Stimulated activated memory B cell treated with anti-CD40 and anti-IgM and Interleukin-4, amounts not matched to agents 10 μg/mL and 1 μg/mL and 100 μg/mL, for 72 hours (primary cell): Measurements from ENCODE around the gene CNPY1.

Experiments
- ATAC-seq: fragments of 150-1000 bp; cut with Tn5 transposase; 2 replicates; pipeline ENCODE4 v1.10.0; 2021
- H3K27ac Mint-ChIP-seq: one replicate; pipeline ENCODE4 v1.8.0; 2022; ENCODE audit warnings: mild to moderate bottlenecking, mixed read lengths
- H3K27me3 Mint-ChIP-seq: one replicate; pipeline ENCODE4 v1.8.0; 2022; ENCODE audit warnings: mixed read lengths
- H3K36me3 Mint-ChIP-seq: one replicate; pipeline ENCODE4 v1.8.0; 2022; ENCODE audit warnings: mixed read lengths
- H3K4me1 Mint-ChIP-seq: one replicate; pipeline ENCODE4 v1.8.0; 2022; ENCODE audit warnings: mixed read lengths
- H3K4me3 Mint-ChIP-seq: one replicate; pipeline ENCODE4 v1.8.0; 2022; ENCODE audit warnings: mild to moderate bottlenecking, moderate library complexity, mixed read lengths
- H3K9me3 Mint-ChIP-seq: one replicate; pipeline ENCODE4 v1.8.0; 2022; ENCODE audit warnings: mixed read lengths

CNPY1 gene

GRCh38 chr7:155555116-155555695, 8.8 kb upstream of the CNPY1 start:
- ATAC-seq, result no peak
- Mint-ChIP-seq H3K27me3 (peaks cover 52% of the 10 kb centered on the region), H3K9me3 (no peaks in the 10 kb centered on the region), H3K4me3 (no peak overlapping the region), H3K4me1 (no peaks in the 10 kb centered on the region), H3K36me3 (no peaks in the 10 kb centered on the region), H3K27ac (no peak overlapping the region)

GRCh38 chr7:155553871-155554270, 7.5 kb upstream of the CNPY1 start:
- Mint-ChIP-seq H3K9me3 (no peaks in the 10 kb centered on the region), H3K27me3 (peaks cover 50% of the 10 kb centered on the region), H3K4me3 (no peak overlapping the region), H3K4me1 (no peaks in the 10 kb centered on the region), H3K27ac (no peak overlapping the region), H3K36me3 (no peaks in the 10 kb centered on the region)
- ATAC-seq, result no peak

GRCh38 chr7:155551785-155552611, 5.6 kb upstream of the CNPY1 start:
- no peaks in the 10 kb centered on the region for H3K36me3 Mint-ChIP-seq

GRCh38 chr7:155550916-155551315, 4.6 kb upstream of the CNPY1 start:
- H3K9me3 Mint-ChIP-seq, result no peaks in the 10 kb centered on the region
- H3K4me3 Mint-ChIP-seq, result no peak overlapping the region
- H3K36me3 Mint-ChIP-seq, result no peaks in the 10 kb centered on the region
- peaks cover 46% of the 10 kb centered on the region for H3K27me3 Mint-ChIP-seq
- ATAC-seq, result no peak
- H3K27ac Mint-ChIP-seq, result no peak overlapping the region
- H3K4me1 Mint-ChIP-seq, result no peaks in the 10 kb centered on the region

More at GRCh38 chr7:155551785-155552611, 5.6 kb upstream of the CNPY1 start:
- no peaks in the 10 kb centered on the region for H3K4me1 Mint-ChIP-seq
- H3K4me3 Mint-ChIP-seq, result no peak overlapping the region
- H3K27ac Mint-ChIP-seq, result no peak overlapping the region
- ATAC-seq, result no peak
- H3K27me3 Mint-ChIP-seq, result peaks cover 50% of the 10 kb centered on the region
- no peaks in the 10 kb centered on the region for H3K9me3 Mint-ChIP-seq

- Mint-ChIP-seq H3K36me3 (no peaks in the 10 kb centered on the region), H3K9me3 (no peaks in the 10 kb centered on the region), H3K27ac (no peak overlapping the region), H3K27me3 (peaks cover 35% of the 10 kb centered on the region), H3K4me1 (no peaks in the 10 kb centered on the region), H3K4me3 (no peak overlapping the region)
- no peak for ATAC-seq
These were observed 2.9 kb upstream of the CNPY1 start for GRCh38 chr7:155549226-155549625.

GRCh38 chr7:155547161-155547791, 917 bp upstream of the CNPY1 start:
- H3K4me3 Mint-ChIP-seq, result no peak overlapping the region
- no peak for ATAC-seq

GRCh38 chr7:155545348-155545747, 1.0 kb downstream of the CNPY1 start:
- Mint-ChIP-seq H3K9me3 (no peaks in the 10 kb centered on the region), H3K27ac (no peak overlapping the region), H3K4me1 (no peaks in the 10 kb centered on the region), H3K27me3 (peaks cover 38% of the 10 kb centered on the region), H3K36me3 (no peaks in the 10 kb centered on the region), H3K4me3 (no peak overlapping the region)
- ATAC-seq, result no peak

More at GRCh38 chr7:155547161-155547791, 917 bp upstream of the CNPY1 start:
- Mint-ChIP-seq H3K9me3 (no peaks in the 10 kb centered on the region), H3K36me3 (no peaks in the 10 kb centered on the region), H3K4me1 (no peaks in the 10 kb centered on the region), H3K27ac (no peak overlapping the region), H3K27me3 (peaks cover 27% of the 10 kb centered on the region)

- Mint-ChIP-seq H3K4me3 (no peak overlapping the region), H3K27me3 (peaks cover 42% of the 10 kb centered on the region), H3K9me3 (no peaks in the 10 kb centered on the region), H3K4me1 (no peaks in the 10 kb centered on the region), H3K36me3 (no peaks in the 10 kb centered on the region), H3K27ac (no peak overlapping the region)
- no peak for ATAC-seq
These were observed 1.9 kb downstream of the CNPY1 start for GRCh38 chr7:155544485-155544884.

- Mint-ChIP-seq H3K4me1 (no peaks in the 10 kb centered on the region), H3K27ac (no peak overlapping the region), H3K4me3 (no peak overlapping the region), H3K36me3 (no peaks in the 10 kb centered on the region), H3K27me3 (peaks cover 42% of the 10 kb centered on the region), H3K9me3 (no peaks in the 10 kb centered on the region)
- ATAC-seq, result no peak
These were observed 2.4 kb downstream of the CNPY1 start for GRCh38 chr7:155543926-155544325.

GRCh38 chr7:155543011-155543876, 3.1 kb downstream of the CNPY1 start:
- H3K4me1 Mint-ChIP-seq, result no peaks in the 10 kb centered on the region
- H3K27me3 Mint-ChIP-seq, result peaks cover 42% of the 10 kb centered on the region
- ATAC-seq, result no peak
- no peaks in the 10 kb centered on the region for H3K9me3 Mint-ChIP-seq
- H3K36me3 Mint-ChIP-seq, result no peaks in the 10 kb centered on the region
- no peak overlapping the region for H3K4me3 Mint-ChIP-seq
- H3K27ac Mint-ChIP-seq, result no peak overlapping the region

GRCh38 chr7:155541986-155542675, 4.2 kb downstream of the CNPY1 start:
- no peaks in the 10 kb centered on the region for H3K4me1 Mint-ChIP-seq
- ATAC-seq, result no peak
- H3K4me3 Mint-ChIP-seq, result no peak overlapping the region
- H3K27ac Mint-ChIP-seq, result no peak overlapping the region
- H3K9me3 Mint-ChIP-seq, result no peaks in the 10 kb centered on the region
- H3K36me3 Mint-ChIP-seq, result no peaks in the 10 kb centered on the region
- peaks cover 37% of the 10 kb centered on the region for H3K27me3 Mint-ChIP-seq

GRCh38 chr7:155540553-155540952, 5.8 kb downstream of the CNPY1 start:
- no peaks in the 10 kb centered on the region for H3K9me3 Mint-ChIP-seq
- no peaks in the 10 kb centered on the region for H3K4me1 Mint-ChIP-seq
- no peak overlapping the region for H3K27ac Mint-ChIP-seq
- H3K36me3 Mint-ChIP-seq, result no peaks in the 10 kb centered on the region
- no peak for ATAC-seq
- peaks cover 50% of the 10 kb centered on the region for H3K27me3 Mint-ChIP-seq
- H3K4me3 Mint-ChIP-seq, result no peak overlapping the region

- no peak overlapping the region for H3K27ac Mint-ChIP-seq
- peaks cover 72% of the 10 kb centered on the region for H3K27me3 Mint-ChIP-seq
- no peaks in the 10 kb centered on the region for H3K9me3 Mint-ChIP-seq
- ATAC-seq, result no peak
- peaks cover 11% of the 10 kb centered on the region for H3K4me1 Mint-ChIP-seq
- H3K4me3 Mint-ChIP-seq, result no peak overlapping the region
- H3K36me3 Mint-ChIP-seq, result no peaks in the 10 kb centered on the region
These were observed 8.1 kb downstream of the CNPY1 start for GRCh38 chr7:155538293-155538692.

- no peaks in the 10 kb centered on the region for H3K36me3 Mint-ChIP-seq
- ATAC-seq, result no peak
- H3K4me1 Mint-ChIP-seq, result peaks cover 19% of the 10 kb centered on the region
- H3K27ac Mint-ChIP-seq, result no peak overlapping the region
- H3K4me3 Mint-ChIP-seq, result no peak overlapping the region
- H3K27me3 Mint-ChIP-seq, result peaks cover 90% of the 10 kb centered on the region
- H3K9me3 Mint-ChIP-seq, result no peaks in the 10 kb centered on the region
These were observed 9.9 kb downstream of the CNPY1 start for GRCh38 chr7:155536451-155536850.
